Right lung (tissue), 10 donors: ENCODE measurements around the gene TUBGCP6. TPM values are rescaled to one million over a fixed set of nuclear protein-coding genes. Genes with fewer than 3 reads are reported as not detected.

Experiments used
- DNase-seq, 2 donors: peaks; one replicate each; pipeline ENCODE4 v3.0.0-alpha.2; 2013
- long read RNA-seq, 8 donors: transcript quantifications; one replicate each; lab custom pipeline, GENCODE V29; 2026
- polyA plus RNA-seq, 5 donors: library from polyadenylated mRNA; unstranded; fragments of 120-200 nt; gene quantifications; one replicate each; pipeline versions ENCODE4 v1.2.1 to v1.2.3, GENCODE V29; 2013; ENCODE audit warnings: inconsistent platforms in 1 of 5, low replicate concordance in 1 of 5; ENCODE audit not compliant: insufficient read length in 5 of 5, insufficient read depth in 1 of 5

The TUBGCP6 gene
- polyA plus RNA-seq: 10 to 100 TPM; 32.3 to 45.7 (median 44.8) TPM
- long read RNA-seq, donor 1, full-length matches to known transcripts: 1 of 6 reads
- long read RNA-seq, donor 1, partial matches to known transcripts: 5 of 6 reads
- long read RNA-seq, donor 1, other reads (novel, unspliced or antisense): 0 of 6 reads
- long read RNA-seq, donor 2: 0 reads
- long read RNA-seq, donor 3: 0 reads
- long read RNA-seq, donor 4: 0 reads
- long read RNA-seq, donor 5: 0 reads
- long read RNA-seq, donor 6: 0 reads
- long read RNA-seq, donor 7, partial matches to known transcripts: 10 of 10 reads
- long read RNA-seq, donor 7, other reads (novel, unspliced or antisense): 0 of 10 reads
- long read RNA-seq, donor 8, full-length matches to known transcripts: 1 of 1 reads
- long read RNA-seq, donor 8, partial matches to known transcripts: 0 of 1 reads
- long read RNA-seq, donor 8, other reads (novel, unspliced or antisense): 0 of 1 reads

GRCh38 chr22:50244420-50245213, at the start of gene TUBGCP6:
Gene TUBGCP6 (minus strand): TSS chr22:50245023. CDS start chr22:50244459, 564 bp downstream.
- DNase-seq: peak; percentile 91 to 93

- no peak for DNase-seq
Measured at GRCh38 chr22:50294319-50294656, 49.5 kb upstream of the TUBGCP6 start.

- DNase-seq: peak; percentile 58 to 76
Measured at GRCh38 chr22:50293441-50294318, 48.9 kb upstream of the TUBGCP6 start.

GRCh38 chr22:50292643-50293440, 48.0 kb upstream of the TUBGCP6 start:
- DNase-seq: no peak

- no peak for DNase-seq
Measured at GRCh38 chr22:50289942-50290630, 45.3 kb upstream of the TUBGCP6 start.

GRCh38 chr22:50289151-50289941, 44.5 kb upstream of the TUBGCP6 start:
- DNase-seq: no peak

GRCh38 chr22:50287731-50288130, 42.9 kb upstream of the TUBGCP6 start:
- no peak for DNase-seq

- no peak for DNase-seq
Measured at GRCh38 chr22:50286701-50287318, 42.0 kb upstream of the TUBGCP6 start.

- no peak for DNase-seq
Measured at GRCh38 chr22:50286275-50286674, 41.5 kb upstream of the TUBGCP6 start.

- DNase-seq: no peak
Measured at GRCh38 chr22:50285568-50286229, 40.9 kb upstream of the TUBGCP6 start.

GRCh38 chr22:50284479-50284878, 39.7 kb upstream of the TUBGCP6 start:
- no peak for DNase-seq

GRCh38 chr22:50283821-50284220, 39.0 kb upstream of the TUBGCP6 start:
- no peak for DNase-seq

GRCh38 chr22:50282361-50283155, 37.7 kb upstream of the TUBGCP6 start:
- DNase-seq: no peak

GRCh38 chr22:50281957-50282356, 37.1 kb upstream of the TUBGCP6 start:
- no peak for DNase-seq

- DNase-seq: no peak
Measured at GRCh38 chr22:50281384-50281760, 36.5 kb upstream of the TUBGCP6 start.

- no peak for DNase-seq
Measured at GRCh38 chr22:50280708-50281383, 36.0 kb upstream of the TUBGCP6 start.
